Raji (cell line): Measurements from ENCODE around the gene ZC3H4.

ENCODE experiments used
- POLR2A ChIP-seq: IDR thresholded peaks from 2 replicates; pipeline ENCODE4 v1.6.1; 2011; ENCODE audit warnings: low read depth, low read length, control low read depth; ENCODE audit not compliant: insufficient read depth

ZC3H4 gene

GRCh38 chr19:47082493-47082892 is 31.1 kb downstream of the ZC3H4 start:
- TF ChIP-seq POLR2A, result no peak

GRCh38 chr19:47081095-47081494 is 32.5 kb downstream of the ZC3H4 start:
- no peak for TF ChIP-seq POLR2A

DNA sequence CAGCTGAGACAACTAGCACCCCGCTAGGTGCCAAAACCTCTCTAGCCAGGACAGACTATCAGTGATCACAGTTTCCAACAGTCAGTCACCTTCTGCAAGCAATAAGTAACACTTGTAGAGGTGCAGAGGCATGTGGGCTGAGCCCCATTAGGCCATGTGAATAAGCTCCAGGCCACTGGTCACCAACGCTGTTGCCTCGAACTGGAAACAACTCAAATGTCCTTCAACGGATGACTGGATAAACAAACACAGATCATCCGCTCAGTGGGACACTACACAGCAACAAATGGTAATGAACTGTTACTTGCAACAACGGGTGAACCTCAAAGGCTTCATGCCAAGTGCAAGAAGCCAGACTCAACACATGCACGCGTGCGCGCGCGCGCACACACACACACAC is 37.6 kb downstream of the ZC3H4 start:
- no peak for TF ChIP-seq POLR2A

- TF ChIP-seq POLR2A, result no peak
These were observed 38.3 kb downstream of the ZC3H4 start for GRCh38 chr19:47075179-47075810.

DNA sequence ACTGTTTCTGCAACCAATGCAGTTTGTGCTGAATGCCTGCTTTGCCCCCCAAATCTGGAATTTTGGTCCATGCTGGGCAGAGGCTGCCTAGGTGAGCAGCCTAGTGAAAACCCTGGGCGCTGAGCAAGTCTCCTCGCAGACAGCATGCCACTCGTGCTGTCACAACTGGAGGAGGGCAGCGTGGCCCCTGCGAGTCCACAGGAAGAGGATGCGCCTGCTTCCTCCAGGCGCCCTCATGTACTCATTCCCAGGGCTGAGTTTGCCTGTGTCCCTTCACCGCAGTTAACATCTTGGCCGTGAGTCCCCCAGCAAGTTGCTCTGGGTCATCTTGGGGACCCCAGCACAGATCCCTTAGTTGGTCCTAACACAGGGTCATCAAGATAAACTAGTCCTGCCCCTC is 39.0 kb downstream of the ZC3H4 start:
- no peak for TF ChIP-seq POLR2A

DNA sequence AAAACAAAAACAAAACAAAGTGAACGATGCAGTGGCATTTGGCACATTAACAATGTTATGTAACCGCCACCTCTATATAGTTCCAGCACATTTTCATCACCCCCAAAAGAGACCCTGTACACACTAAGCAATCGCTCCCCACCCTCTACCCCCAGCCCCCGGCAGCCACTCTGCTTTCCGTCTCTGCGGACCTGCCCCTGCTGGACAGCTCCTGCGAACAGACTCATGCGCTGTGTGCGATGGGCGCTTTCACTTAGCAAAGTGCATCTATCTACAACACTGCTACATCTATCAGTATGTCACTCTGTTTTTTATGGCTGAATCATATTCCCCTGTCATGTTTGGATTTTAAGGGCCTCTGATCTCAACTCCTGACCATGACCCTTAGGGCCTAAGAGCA is 40.0 kb downstream of the ZC3H4 start:
- no peak for TF ChIP-seq POLR2A

DNA sequence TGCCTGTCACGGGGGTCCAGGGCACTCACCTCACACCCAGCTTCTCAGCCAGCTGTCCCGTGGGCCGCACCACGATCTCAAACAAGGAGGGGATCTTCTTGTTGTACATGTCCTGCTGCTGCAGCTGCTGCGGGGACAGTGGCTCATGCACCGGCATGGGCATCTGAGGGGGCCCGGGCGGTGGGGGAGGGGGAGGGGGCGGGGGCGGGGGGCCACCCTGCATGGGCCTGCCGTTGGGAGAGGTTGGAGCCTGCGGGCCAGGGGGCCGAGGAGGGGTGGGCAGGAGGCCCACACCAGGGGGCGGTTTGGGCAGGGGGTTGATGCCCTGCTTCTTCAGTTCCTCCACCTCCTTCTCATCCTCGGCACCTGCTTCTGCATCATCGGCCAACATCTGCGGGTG is 41.3 kb downstream of the ZC3H4 start:
- TF ChIP-seq POLR2A, result no peak

- TF ChIP-seq POLR2A, result no peak
These were observed 41.8 kb downstream of the ZC3H4 start for GRCh38 chr19:47071731-47072130.

DNA sequence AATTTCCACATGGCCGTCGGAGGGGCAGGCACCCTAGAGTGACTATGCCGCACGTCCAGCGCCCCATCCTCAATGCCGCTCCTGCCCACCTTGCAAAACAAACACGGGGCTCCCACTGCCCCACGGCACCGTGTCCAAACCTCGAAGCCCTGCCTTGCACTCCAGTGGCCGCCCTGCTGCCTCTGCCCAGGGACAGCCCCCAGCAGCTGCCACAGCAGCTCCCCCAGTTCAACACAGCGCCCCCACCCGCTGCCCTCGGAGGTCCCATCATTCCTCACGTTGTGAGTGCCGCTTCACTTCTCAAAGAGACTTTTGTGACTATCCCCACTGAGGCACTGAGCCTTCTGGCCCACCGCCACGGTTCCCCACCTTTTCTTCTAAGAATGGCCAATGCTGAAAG is 42.8 kb downstream of the ZC3H4 start:
- TF ChIP-seq POLR2A, result no peak

DNA sequence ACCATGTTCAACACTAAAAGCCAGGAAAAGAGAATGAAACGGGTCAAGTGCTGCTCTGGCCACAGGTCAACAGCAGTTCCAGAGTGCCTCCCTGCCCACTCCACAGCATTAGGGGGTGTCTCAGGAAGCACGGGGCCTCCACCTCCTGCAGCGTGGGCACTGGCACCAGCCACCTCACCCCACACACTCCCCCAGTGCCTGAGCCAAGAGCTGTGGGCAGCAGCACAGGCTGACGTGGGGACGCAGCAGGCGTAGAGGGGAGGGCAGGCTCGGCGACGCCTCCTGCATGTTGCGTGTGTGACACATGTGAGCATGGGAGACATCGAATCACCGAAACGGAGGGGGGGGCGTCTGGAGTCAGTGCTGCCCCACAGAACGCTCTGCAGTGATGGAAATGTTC is 43.8 kb downstream of the ZC3H4 start:
- no peak for TF ChIP-seq POLR2A

GRCh38 chr19:47068876-47069406 is 44.6 kb downstream of the ZC3H4 start:
- no peak for TF ChIP-seq POLR2A

DNA sequence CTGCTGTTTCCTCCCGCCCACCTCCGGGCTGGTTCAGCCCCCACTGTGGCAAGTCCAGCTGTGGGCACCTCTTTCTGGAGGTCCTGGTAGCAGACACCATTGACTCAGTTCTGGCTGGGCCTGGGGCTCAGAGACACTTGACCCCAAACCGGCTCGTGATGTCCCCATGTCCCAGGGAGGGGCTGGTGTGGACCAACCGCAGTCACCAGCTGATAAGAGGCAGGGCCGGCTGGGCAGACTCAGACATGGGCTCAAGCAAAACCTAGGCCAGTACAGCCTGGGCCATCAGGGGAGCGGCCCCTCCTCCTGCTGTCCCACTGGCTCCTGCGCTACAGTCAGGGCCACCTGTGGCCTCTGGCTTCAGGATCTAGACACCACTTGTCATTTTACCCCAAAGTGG is 45.3 kb downstream of the ZC3H4 start:
- TF ChIP-seq POLR2A, result no peak

DNA sequence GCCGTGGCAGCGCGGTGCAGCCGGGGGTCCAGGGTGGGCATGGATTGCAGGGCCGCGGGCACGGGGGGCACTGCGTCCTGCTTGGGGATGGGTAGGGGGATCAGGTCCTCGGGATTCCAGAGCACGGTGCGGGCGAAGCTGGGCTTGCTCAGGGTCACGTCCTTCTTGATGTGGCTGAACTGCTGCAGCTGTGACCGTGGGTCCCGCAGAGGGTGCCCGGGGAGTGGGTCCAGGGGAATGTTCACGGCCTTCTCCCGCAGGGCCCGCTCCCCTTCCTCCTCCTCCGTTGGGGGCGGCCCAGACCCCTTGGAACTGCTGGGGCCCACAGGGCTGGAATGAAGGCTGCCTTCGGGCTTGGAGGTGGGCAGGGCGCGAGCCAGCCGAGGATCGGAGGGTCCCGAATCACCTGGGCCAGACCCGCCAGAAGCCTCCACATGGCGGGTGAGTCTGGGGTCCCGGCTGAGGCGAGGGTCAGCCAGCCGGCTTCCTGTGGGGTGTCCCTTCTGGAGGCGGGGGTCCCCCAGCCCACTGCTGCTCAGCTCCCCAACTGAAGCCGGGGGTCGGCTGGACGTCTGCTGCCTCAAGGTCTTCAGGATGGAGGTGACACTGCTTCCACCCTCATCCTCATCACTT is 46.2 kb downstream of the ZC3H4 start:
- TF ChIP-seq POLR2A, result no peak

- no peak for TF ChIP-seq POLR2A
These were observed 47.0 kb downstream of the ZC3H4 start for GRCh38 chr19:47066376-47067214.

GRCh38 chr19:47065242-47065641 is 48.3 kb downstream of the ZC3H4 start:
- no peak for TF ChIP-seq POLR2A

- TF ChIP-seq POLR2A, result no peak
These were observed 49.7 kb downstream of the ZC3H4 start for GRCh38 chr19:47063874-47064273.
